HUES6 (cell line): ENCODE measurements around the gene RHBDD1.

Source experiments
- H3K27ac ChIP-seq: 2 replicates; pipeline ENCODE4 v1.7.0; 2013; ENCODE audit warnings: low read depth, mild to moderate bottlenecking, low read length, inconsistent platforms
- H3K27me3 ChIP-seq: 2 replicates; pipeline ENCODE4 v1.6.1; 2013; ENCODE audit warnings: low read length; ENCODE audit not compliant: control insufficient read depth, insufficient read depth
- H3K36me3 ChIP-seq: 2 replicates; pipeline ENCODE4 v1.6.1; 2013; ENCODE audit warnings: low read length; ENCODE audit not compliant: control insufficient read depth, insufficient read depth
- H3K4me1 ChIP-seq: 2 replicates; pipeline ENCODE4 v1.6.1; 2013; ENCODE audit warnings: low read length; ENCODE audit not compliant: control insufficient read depth, insufficient read depth
- H3K4me3 ChIP-seq: 2 replicates; pipeline ENCODE4 v1.5.1; 2013; ENCODE audit warnings: low read depth, low read length
- H3K9ac ChIP-seq: one replicate; pipeline ENCODE4 v1.6.1; 2013; ENCODE audit warnings: mild to moderate bottlenecking, low read length
- H3K9me3 ChIP-seq: 2 replicates; pipeline ENCODE4 v1.6.1; 2013; ENCODE audit warnings: low read depth, low read length; ENCODE audit not compliant: control insufficient read depth, insufficient read depth

Gene RHBDD1

GRCh38 chr2:227033471-227034148, 197.8 kb downstream of the RHBDD1 start:
- Histone ChIP-seq H3K4me3 (no peak overlapping the region), H3K9me3 (no peaks in the 10 kb centered on the region), H3K4me1 (no peaks in the 10 kb centered on the region), H3K27me3 (no peaks in the 10 kb centered on the region), H3K36me3 (no peaks in the 10 kb centered on the region), H3K9ac (no peak overlapping the region), H3K27ac (no peak overlapping the region)

- H3K4me3 ChIP-seq: no peak overlapping the region
- H3K36me3 ChIP-seq: no peaks in the 10 kb centered on the region
- no peak overlapping the region for H3K27ac ChIP-seq
- H3K9me3 ChIP-seq: no peaks in the 10 kb centered on the region
- no peaks in the 10 kb centered on the region for H3K27me3 ChIP-seq
- H3K4me1 ChIP-seq: no peaks in the 10 kb centered on the region
- no peak overlapping the region for H3K9ac ChIP-seq
These were observed 200.0 kb downstream of the RHBDD1 start for GRCh38 chr2:227035711-227036367.

GRCh38 chr2:227036527-227036926, 200.7 kb downstream of the RHBDD1 start:
- H3K4me1 ChIP-seq: no peaks in the 10 kb centered on the region
- H3K27ac ChIP-seq: no peak overlapping the region
- H3K4me3 ChIP-seq: no peak overlapping the region
- H3K27me3 ChIP-seq: no peaks in the 10 kb centered on the region
- no peaks in the 10 kb centered on the region for H3K36me3 ChIP-seq
- no peaks in the 10 kb centered on the region for H3K9me3 ChIP-seq
- H3K9ac ChIP-seq: no peak overlapping the region

- Histone ChIP-seq H3K36me3 (no peaks in the 10 kb centered on the region), H3K27me3 (no peaks in the 10 kb centered on the region), H3K27ac (no peak overlapping the region), H3K9me3 (no peaks in the 10 kb centered on the region), H3K9ac (no peak overlapping the region), H3K4me3 (no peak overlapping the region), H3K4me1 (no peaks in the 10 kb centered on the region)
These were observed 202.8 kb downstream of the RHBDD1 start for GRCh38 chr2:227038550-227039189.

GRCh38 chr2:227043981-227044380, 208.1 kb downstream of the RHBDD1 start:
- no peaks in the 10 kb centered on the region for H3K9me3 ChIP-seq
- H3K9ac ChIP-seq: no peak overlapping the region
- no peak overlapping the region for H3K4me3 ChIP-seq
- no peak overlapping the region for H3K27ac ChIP-seq
- no peaks in the 10 kb centered on the region for H3K27me3 ChIP-seq
- no peaks in the 10 kb centered on the region for H3K4me1 ChIP-seq
- no peaks in the 10 kb centered on the region for H3K36me3 ChIP-seq
